Urinary bladder (tissue), 4 donors: Measurements from ENCODE around the gene DPEP3. TPM values are rescaled to one million over a fixed set of nuclear protein-coding genes. Genes with fewer than 3 reads are reported as not detected.
"Not testable (repeated sequence)": the region's sequence is repeated elsewhere in the genome, so short reads cannot be mapped to it uniquely, and the experiment has no call there.

ENCODE experiments used
- DNase-seq: peaks from one replicate; pipeline ENCODE4 v3.0.0-alpha.2; 2015; ENCODE audit errors: extremely low spot score
- H3K27ac ChIP-seq: one replicate; pipeline ENCODE4 v1.5.1; 2013; ENCODE audit warnings: low read depth, mild to moderate bottlenecking, moderate library complexity
- H3K36me3 ChIP-seq: one replicate; pipeline ENCODE4 v1.6.1; 2013; ENCODE audit warnings: mild to moderate bottlenecking, moderate library complexity; ENCODE audit not compliant: insufficient read depth
- H3K4me1 ChIP-seq: one replicate; pipeline ENCODE4 v1.6.1; 2013; ENCODE audit warnings: mild to moderate bottlenecking, moderate library complexity; ENCODE audit not compliant: insufficient read depth
- H3K4me3 ChIP-seq: one replicate; pipeline ENCODE4 v1.5.1; 2013; ENCODE audit warnings: low read depth, low read length
- WGBS: extraction: QIAGEN DNeasy Blood & Tissue Kit; methylation state at CpG from one replicate; pipeline ENCODE4 v1.1.7; 2013; 5-methylcytosine and 5-hydroxymethylcytosine counted together
- polyA plus RNA-seq: library from polyadenylated mRNA; stranded (reverse); fragments of 200-250 nt; gene quantifications from one replicate; pipeline ENCODE4 v1.2.3, GENCODE V29; 2013
- total RNA-seq: library from RNA; depleted of rRNA; stranded (reverse); fragments of >200 nt; gene quantifications from one replicate; pipeline ENCODE4 v1.2.3, GENCODE V29; 2014
- donor health status: healthy with polysubstance abuse.
- donor health status: healthy.

The DPEP3 gene
- total and polyA plus RNA-seq, 2 donors, result 0.09 TPM; not detected in 1

GRCh38 chr16:67987460-67988160, 7.3 kb upstream of the DPEP3 start:
- Histone ChIP-seq H3K4me1 (no peaks in the 10 kb centered on the region), H3K36me3 (no peaks in the 10 kb centered on the region), H3K4me3 (no peak overlapping the region), H3K27ac (no peak overlapping the region)
- 69% methylated on average over 11 of the region's 11 CpGs for WGBS
- DNase-seq, result no peak

- Histone ChIP-seq H3K4me3 (no peak overlapping the region), H3K36me3 (no peaks in the 10 kb centered on the region), H3K27ac (no peak overlapping the region), H3K4me1 (no peaks in the 10 kb centered on the region)
- 86% methylated on average over 5 of the region's 5 CpGs for WGBS
- DNase-seq, result no peak
Measured at GRCh38 chr16:67986949-67987348, 6.7 kb upstream of the DPEP3 start.

- Histone ChIP-seq H3K27ac (no peak overlapping the region), H3K4me1 (no peaks in the 10 kb centered on the region), H3K36me3 (no peaks in the 10 kb centered on the region), H3K4me3 (no peak overlapping the region)
- 95% methylated on average over 49 of the region's 49 CpGs for WGBS
- no peak for DNase-seq
Measured at GRCh38 chr16:67982011-67982696, 1.9 kb upstream of the DPEP3 start.

- Histone ChIP-seq H3K27ac (no peak overlapping the region), H3K4me1 (no peaks in the 10 kb centered on the region), H3K36me3 (no peaks in the 10 kb centered on the region), H3K4me3 (no peak overlapping the region)
- WGBS, result 79% methylated on average over 9 of the region's 9 CpGs
- no peak for DNase-seq
Measured at GRCh38 chr16:67977469-67978227, 2.7 kb downstream of the DPEP3 start.

GRCh38 chr16:67977005-67977404, 3.3 kb downstream of the DPEP3 start:
- no peak for DNase-seq
- Histone ChIP-seq H3K4me1 (no peaks in the 10 kb centered on the region), H3K4me3 (no peak overlapping the region), H3K36me3 (no peaks in the 10 kb centered on the region), H3K27ac (no peak overlapping the region)
- 74% methylated on average over 5 of the region's 5 CpGs for WGBS

GRCh38 chr16:67976205-67976604, 4.1 kb downstream of the DPEP3 start:
- Histone ChIP-seq H3K27ac (no peak overlapping the region), H3K4me3 (no peak overlapping the region), H3K36me3 (no peaks in the 10 kb centered on the region), H3K4me1 (no peaks in the 10 kb centered on the region)
- WGBS, result 94% methylated on average over 2 of the region's 2 CpGs
- no peak for DNase-seq

- DNase-seq, result no peak
- no peaks in the 10 kb centered on the region for H3K36me3 ChIP-seq
- H3K4me3 ChIP-seq, result no peak overlapping the region
- no peak overlapping the region for H3K27ac ChIP-seq
- WGBS, result 71% methylated on average over 14 of the region's 14 CpGs
- H3K4me1 ChIP-seq, result no peaks in the 10 kb centered on the region
Measured at GRCh38 chr16:67975321-67976105, 4.8 kb downstream of the DPEP3 start.

- not testable (repeated sequence) for H3K27ac ChIP-seq, H3K36me3 ChIP-seq, DNase-seq, H3K4me1 ChIP-seq, H3K4me3 ChIP-seq
- 93% methylated on average over 7 of the region's 7 CpGs for WGBS
Measured at GRCh38 chr16:67972285-67972684, 8.0 kb downstream of the DPEP3 start.

GRCh38 chr16:67971111-67971510, 9.2 kb downstream of the DPEP3 start:
- no peaks in the 10 kb centered on the region for H3K36me3 ChIP-seq
- DNase-seq, result no peak
- H3K4me1 ChIP-seq, result no peaks in the 10 kb centered on the region
- WGBS, result 91% methylated on average over 9 of the region's 9 CpGs
- H3K4me3 ChIP-seq, result no peak overlapping the region
- H3K27ac ChIP-seq, result no peak overlapping the region

- no peak for DNase-seq
- peak overlapping the region; percentile 61 for H3K27ac ChIP-seq
- no peaks in the 10 kb centered on the region for H3K4me1 ChIP-seq
- no peaks in the 10 kb centered on the region for H3K36me3 ChIP-seq
- H3K4me3 ChIP-seq, result peak overlapping the region; percentile 84
- 36% methylated on average over 40 of the region's 40 CpGs for WGBS
Measured at GRCh38 chr16:67969254-67970039, 10.9 kb downstream of the DPEP3 start.

GRCh38 chr16:67968400-67969253, 11.7 kb downstream of the DPEP3 start, which contains the start of gene SLC12A4:
Gene SLC12A4 (minus strand): TSS chr16:67968637. CDS start chr16:67968553, 84 bp downstream.
- Histone ChIP-seq H3K27ac (peak within 1 kb of the TSS; percentile 95), H3K4me1 (no peaks in the 10 kb centered on the region), H3K36me3 (no peaks in the 10 kb centered on the region), H3K4me3 (peak within 1 kb of the TSS; percentile 84)
- WGBS, result 2% methylated on average over 78 of the region's 78 CpGs
- DNase-seq, result peak; percentile 55

- Histone ChIP-seq H3K4me1 (no peaks in the 10 kb centered on the region), H3K36me3 (no peaks in the 10 kb centered on the region), H3K4me3 (peak overlapping the region; percentile 84), H3K27ac (peak overlapping the region; percentile 95)
- under 1% methylated on average over 45 of the region's 45 CpGs for WGBS
- DNase-seq, result no peak
Measured at GRCh38 chr16:67967958-67968399, 12.3 kb downstream of the DPEP3 start.
